ENCODE measurements around the gene FBXO27.

FBXO27 gene

GRCh38 chr19:39060171-39060570 lies 27.8 kb upstream of the FBXO27 start:
- Histone ChIP-seq H3K4me3 (ENCODE audit: low read depth in 1 of 2, low read length in 1 of 2) (no peak overlapping the region), H3K4me1 (ENCODE audit: control insufficient read depth in 1 of 2, insufficient read depth in 1 of 2, low read depth in 1 of 2, low read length in 1 of 2) (no peaks in the 10 kb centered on the region), H3K9me3 (no peaks in the 10 kb centered on the region), H3K27me3 (no peaks in the 10 kb centered on the region), H3K36me3 (no peaks in the 10 kb centered on the region), H3K27ac (no peak overlapping the region)
- TF ChIP-seq, protein P1, sequence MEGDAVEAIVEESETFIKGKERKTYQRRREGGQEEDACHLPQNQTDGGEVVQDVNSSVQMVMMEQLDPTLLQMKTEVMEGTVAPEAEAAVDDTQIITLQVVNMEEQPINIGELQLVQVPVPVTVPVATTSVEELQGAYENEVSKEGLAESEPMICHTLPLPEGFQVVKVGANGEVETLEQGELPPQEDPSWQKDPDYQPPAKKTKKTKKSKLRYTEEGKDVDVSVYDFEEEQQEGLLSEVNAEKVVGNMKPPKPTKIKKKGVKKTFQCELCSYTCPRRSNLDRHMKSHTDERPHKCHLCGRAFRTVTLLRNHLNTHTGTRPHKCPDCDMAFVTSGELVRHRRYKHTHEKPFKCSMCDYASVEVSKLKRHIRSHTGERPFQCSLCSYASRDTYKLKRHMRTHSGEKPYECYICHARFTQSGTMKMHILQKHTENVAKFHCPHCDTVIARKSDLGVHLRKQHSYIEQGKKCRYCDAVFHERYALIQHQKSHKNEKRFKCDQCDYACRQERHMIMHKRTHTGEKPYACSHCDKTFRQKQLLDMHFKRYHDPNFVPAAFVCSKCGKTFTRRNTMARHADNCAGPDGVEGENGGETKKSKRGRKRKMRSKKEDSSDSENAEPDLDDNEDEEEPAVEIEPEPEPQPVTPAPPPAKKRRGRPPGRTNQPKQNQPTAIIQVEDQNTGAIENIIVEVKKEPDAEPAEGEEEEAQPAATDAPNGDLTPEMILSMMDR (IDR thresholded peaks at IDR 0.05) = no peak

- Histone ChIP-seq H3K4me3 (ENCODE audit: low read depth in 1 of 2, low read length in 1 of 2) (no peak overlapping the region), H3K27me3 (no peaks in the 10 kb centered on the region), H3K27ac (no peak overlapping the region), H3K9me3 (no peaks in the 10 kb centered on the region), H3K36me3 (no peaks in the 10 kb centered on the region), H3K4me1 (ENCODE audit: control insufficient read depth in 1 of 2, insufficient read depth in 1 of 2, low read depth in 1 of 2, low read length in 1 of 2) (no peaks in the 10 kb centered on the region)
- TF ChIP-seq, protein P1 (IDR thresholded peaks at IDR 0.05) = no peak
Observed at GRCh38 chr19:39059302-39059701, 27.0 kb upstream of the FBXO27 start.

DNA sequence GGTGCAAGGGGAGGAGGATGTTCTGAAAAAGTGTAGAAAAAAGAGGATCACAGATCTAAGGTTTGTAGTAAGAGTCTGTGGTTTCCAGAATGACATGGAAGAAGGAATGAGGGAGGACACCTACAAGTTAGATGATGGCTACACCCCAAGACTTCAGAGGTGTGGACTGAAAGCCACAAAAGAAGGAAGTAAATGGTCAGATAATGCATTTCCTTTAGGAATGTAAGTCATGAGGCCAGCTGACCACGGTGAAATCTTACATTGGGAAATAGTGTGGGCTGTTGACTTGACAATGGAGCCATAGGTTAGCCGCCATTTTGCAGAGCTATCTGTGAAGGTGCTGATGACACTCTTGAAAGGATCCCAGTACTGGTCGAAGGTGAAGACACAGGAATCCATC lies 25.3 kb upstream of the FBXO27 start:
- H3K9me3 ChIP-seq = no peaks in the 10 kb centered on the region
- no peak overlapping the region for H3K4me3 ChIP-seq (ENCODE audit: low read depth in 1 of 2, low read length in 1 of 2)
- H3K4me1 ChIP-seq (ENCODE audit: control insufficient read depth in 1 of 2, insufficient read depth in 1 of 2, low read depth in 1 of 2, low read length in 1 of 2) = no peaks in the 10 kb centered on the region
- TF ChIP-seq, protein P1 (IDR thresholded peaks at IDR 0.05) = no peak
- H3K36me3 ChIP-seq = no peaks in the 10 kb centered on the region
- H3K27ac ChIP-seq = no peak overlapping the region
- H3K27me3 ChIP-seq = no peaks in the 10 kb centered on the region

DNA sequence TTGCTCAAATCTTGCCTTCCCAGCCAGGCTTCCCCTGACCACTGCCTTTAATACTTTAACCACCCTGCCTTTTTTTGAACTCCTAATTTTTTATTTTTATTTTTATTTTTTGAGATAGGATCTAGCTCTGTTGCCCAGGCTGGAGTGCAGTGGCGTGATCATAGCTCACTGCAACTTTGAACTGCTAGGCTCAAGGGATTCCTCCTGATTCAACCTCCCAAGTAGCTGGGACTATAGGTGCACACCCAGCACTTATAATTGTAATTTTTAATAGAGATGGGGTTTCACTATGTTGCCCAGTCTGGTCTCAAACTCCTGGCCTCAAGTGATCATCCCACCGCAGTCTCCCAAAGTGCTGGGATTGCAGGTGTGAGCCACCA lies 21.7 kb upstream of the FBXO27 start:
- no peaks in the 10 kb centered on the region for H3K9me3 ChIP-seq
- TF ChIP-seq, protein P1 (IDR thresholded peaks at IDR 0.05) = no peak
- no peaks in the 10 kb centered on the region for H3K4me1 ChIP-seq (ENCODE audit: control insufficient read depth in 1 of 2, insufficient read depth in 1 of 2, low read depth in 1 of 2, low read length in 1 of 2)
- H3K27ac ChIP-seq = no peak overlapping the region
- no peak overlapping the region for H3K4me3 ChIP-seq (ENCODE audit: low read depth in 1 of 2, low read length in 1 of 2)
- no peaks in the 10 kb centered on the region for H3K27me3 ChIP-seq
- H3K36me3 ChIP-seq = no peaks in the 10 kb centered on the region

DNA sequence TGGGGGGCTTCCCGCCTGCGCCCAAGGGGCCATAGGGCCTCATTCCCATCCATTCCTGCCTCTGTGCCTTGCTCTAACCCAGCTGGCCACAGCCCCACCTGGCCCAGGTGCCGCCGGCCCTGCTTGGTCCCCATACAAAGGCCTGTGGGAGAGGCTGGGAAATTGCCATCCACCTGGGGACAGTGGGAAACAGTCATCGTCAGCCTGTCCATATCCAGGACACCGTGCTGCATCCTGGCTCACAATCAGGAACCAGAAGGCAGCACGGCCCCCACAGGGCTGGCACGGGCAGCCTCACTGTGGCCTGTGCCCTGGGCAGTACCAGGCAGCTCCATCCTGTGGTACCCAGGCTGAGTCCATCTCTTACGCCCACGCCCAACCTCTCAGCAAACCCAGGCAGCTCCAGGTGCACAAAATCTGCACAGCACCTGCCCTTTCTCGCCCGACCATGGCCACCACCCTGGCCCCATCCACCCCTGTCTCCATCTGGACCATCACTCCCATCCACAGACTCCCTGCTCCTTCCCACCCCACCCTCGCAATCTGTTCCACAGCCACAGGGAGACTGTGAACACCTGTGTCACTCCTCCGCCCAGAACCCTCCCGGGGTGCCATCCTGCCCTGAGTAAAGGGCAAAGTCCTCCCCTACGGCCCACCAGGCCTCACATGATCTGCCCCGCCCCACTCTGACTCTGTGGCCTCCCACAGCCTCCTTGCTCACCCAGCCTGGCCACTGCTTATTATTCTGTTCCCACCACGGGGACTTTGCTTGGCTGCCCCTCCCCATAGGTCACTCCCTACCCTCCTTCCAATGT lies 21.1 kb upstream of the FBXO27 start:
- TF ChIP-seq, protein P1 (IDR thresholded peaks at IDR 0.05) = no peak
- no peak overlapping the region for H3K4me3 ChIP-seq (ENCODE audit: low read depth in 1 of 2, low read length in 1 of 2)

More for the DNA sequence above, 21.1 kb upstream of the FBXO27 start:
- no peaks in the 10 kb centered on the region for H3K9me3 ChIP-seq
- no peaks in the 10 kb centered on the region for H3K4me1 ChIP-seq (ENCODE audit: control insufficient read depth in 1 of 2, insufficient read depth in 1 of 2, low read depth in 1 of 2, low read length in 1 of 2)
- no peaks in the 10 kb centered on the region for H3K36me3 ChIP-seq
- H3K27ac ChIP-seq = no peak overlapping the region
- no peaks in the 10 kb centered on the region for H3K27me3 ChIP-seq

All from neutrophil (primary cell).